Measurements from ENCODE around the gene SLC6A2. TPM values are rescaled to one million over a fixed set of nuclear protein-coding genes. Genes with fewer than 3 reads are reported as not detected.

The SLC6A2 gene
- total RNA-seq, 3 donors from 2014 or later, result 0.09 to 0.19 TPM; not detected in 1

DNA sequence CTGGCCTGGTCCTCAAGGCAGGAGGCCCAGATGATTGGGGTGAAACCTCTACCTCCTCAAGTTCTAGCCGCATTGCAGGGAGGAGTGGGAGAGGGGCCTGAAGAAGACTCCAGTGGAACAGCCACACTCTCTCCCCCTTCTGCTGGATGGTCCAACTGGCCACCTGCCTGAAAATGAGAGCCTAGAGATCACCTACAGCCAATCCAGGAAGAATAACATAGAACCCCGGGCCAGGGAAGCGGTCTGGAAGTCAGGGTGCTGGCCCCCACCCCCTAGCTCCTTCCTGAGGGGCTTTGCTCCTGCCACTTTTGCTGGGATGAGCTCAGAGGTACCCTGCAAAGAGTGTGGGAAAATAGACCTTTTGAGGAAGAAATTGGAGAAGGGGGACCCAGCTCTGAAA is 1.8 kb downstream of the SLC6A2 start:
- H3K9me3 ChIP-seq, result no peaks in the 10 kb centered on the region
- intact Hi-C loops (cut with DNase I, micrococcal nuclease), result no loop called here
- TF ChIP-seq, protein P1, sequence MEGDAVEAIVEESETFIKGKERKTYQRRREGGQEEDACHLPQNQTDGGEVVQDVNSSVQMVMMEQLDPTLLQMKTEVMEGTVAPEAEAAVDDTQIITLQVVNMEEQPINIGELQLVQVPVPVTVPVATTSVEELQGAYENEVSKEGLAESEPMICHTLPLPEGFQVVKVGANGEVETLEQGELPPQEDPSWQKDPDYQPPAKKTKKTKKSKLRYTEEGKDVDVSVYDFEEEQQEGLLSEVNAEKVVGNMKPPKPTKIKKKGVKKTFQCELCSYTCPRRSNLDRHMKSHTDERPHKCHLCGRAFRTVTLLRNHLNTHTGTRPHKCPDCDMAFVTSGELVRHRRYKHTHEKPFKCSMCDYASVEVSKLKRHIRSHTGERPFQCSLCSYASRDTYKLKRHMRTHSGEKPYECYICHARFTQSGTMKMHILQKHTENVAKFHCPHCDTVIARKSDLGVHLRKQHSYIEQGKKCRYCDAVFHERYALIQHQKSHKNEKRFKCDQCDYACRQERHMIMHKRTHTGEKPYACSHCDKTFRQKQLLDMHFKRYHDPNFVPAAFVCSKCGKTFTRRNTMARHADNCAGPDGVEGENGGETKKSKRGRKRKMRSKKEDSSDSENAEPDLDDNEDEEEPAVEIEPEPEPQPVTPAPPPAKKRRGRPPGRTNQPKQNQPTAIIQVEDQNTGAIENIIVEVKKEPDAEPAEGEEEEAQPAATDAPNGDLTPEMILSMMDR (IDR thresholded peaks at IDR 0.05), result no peak

DNA sequence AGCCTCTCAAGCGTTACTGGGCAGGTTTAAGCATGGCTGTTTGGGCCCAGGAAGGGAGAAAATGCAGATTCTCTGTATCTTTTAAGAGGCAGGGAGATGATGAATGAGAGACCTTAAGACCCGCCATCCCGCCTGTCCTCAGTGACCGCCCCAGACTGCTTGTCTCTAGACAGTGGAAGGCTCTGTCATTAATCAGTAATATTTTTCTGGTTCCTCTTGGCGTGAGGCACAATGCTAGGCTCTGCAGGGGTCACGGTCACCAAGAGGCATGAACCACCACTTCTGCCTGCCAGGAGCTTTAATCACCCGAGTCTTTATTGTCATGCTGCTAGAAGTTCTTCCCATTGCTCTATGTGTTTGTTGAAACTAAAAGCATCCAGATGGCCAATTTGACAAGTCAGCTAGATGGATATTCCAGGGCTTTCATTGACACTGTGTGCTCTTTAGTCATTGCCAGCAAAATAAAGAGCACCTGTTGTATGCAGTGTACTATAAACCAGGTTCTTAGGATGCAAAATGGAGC is 3.2 kb downstream of the SLC6A2 start:
- intact Hi-C loops (cut with DNase I, micrococcal nuclease), result no loop called here
- no peak for ATAC-seq
- DNase-seq, result no peak

More for the DNA sequence above, 1.8 kb downstream of the SLC6A2 start:
- H3K36me3 ChIP-seq (ENCODE audit: low read depth), result no peaks in the 10 kb centered on the region
- H3K4me1 ChIP-seq (ENCODE audit: low read depth), result no peaks in the 10 kb centered on the region
- ATAC-seq, result no peak
- DNase-seq, result no peak
- no peak overlapping the region for H3K4me3 ChIP-seq

DNA sequence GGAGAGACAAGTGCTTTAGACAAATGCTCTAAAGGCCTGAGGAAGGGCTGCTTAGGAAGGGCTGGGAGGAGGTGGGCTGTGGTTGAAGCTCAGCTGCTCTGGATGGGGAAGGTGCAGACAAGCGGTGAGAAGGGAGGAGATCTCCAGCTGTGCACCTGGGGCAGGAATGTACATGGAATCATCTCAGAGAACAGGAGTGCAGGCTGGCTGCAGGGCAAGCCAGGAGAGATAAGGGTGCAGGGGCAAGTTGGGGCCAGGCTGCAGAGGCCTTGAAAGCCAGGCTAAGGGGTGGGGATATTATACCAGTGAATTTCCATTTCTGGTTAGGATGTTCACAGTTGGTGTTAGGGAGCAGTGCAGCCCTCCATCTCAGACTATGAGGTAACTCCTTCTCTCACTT is 4.2 kb downstream of the SLC6A2 start:
- Histone ChIP-seq H3K9me3 (no peaks in the 10 kb centered on the region), H3K4me1 (ENCODE audit: low read depth) (no peaks in the 10 kb centered on the region), H3K36me3 (ENCODE audit: low read depth) (no peaks in the 10 kb centered on the region), H3K4me3 (no peak overlapping the region)
- ATAC-seq (no peak), DNase-seq (no peak)
- TF ChIP-seq, protein P1 (IDR thresholded peaks at IDR 0.05), result no peak
- intact Hi-C loops (cut with DNase I, micrococcal nuclease), result no loop called here

More for the DNA sequence above, 3.2 kb downstream of the SLC6A2 start:
- no peaks in the 10 kb centered on the region for H3K36me3 ChIP-seq (ENCODE audit: low read depth)
- no peaks in the 10 kb centered on the region for H3K9me3 ChIP-seq
- TF ChIP-seq, protein P1 (IDR thresholded peaks at IDR 0.05), result no peak
- H3K4me1 ChIP-seq (ENCODE audit: low read depth), result no peaks in the 10 kb centered on the region
- H3K4me3 ChIP-seq, result no peak overlapping the region

DNA sequence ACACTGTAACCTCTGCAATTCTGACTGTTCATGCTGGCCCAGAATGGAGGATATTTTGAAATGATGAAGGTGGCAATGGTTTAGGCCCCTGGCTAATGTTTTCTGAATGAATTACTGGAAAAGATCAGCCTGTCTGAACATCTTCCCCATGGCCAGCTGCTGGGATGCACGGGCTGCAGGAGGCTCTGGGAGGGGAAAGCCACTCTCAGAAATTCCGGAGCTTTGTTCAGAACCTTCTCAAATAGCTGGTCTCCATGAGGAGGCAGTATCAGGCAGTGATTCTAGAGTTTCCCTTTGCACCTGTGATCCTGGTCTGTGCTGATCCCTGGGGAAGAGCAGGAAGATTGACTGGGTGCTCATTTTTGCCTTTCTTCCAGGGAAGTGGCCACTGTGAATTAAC is 5.0 kb downstream of the SLC6A2 start:
- Histone ChIP-seq H3K4me3 (no peak overlapping the region), H3K9me3 (no peaks in the 10 kb centered on the region), H3K4me1 (ENCODE audit: low read depth) (no peaks in the 10 kb centered on the region), H3K36me3 (ENCODE audit: low read depth) (no peaks in the 10 kb centered on the region)
- TF ChIP-seq, protein P1 (IDR thresholded peaks at IDR 0.05), result no peak
- DNase-seq, result no peak
- ATAC-seq, result no peak
- intact Hi-C loops (cut with DNase I, micrococcal nuclease), result no loop called here

DNA sequence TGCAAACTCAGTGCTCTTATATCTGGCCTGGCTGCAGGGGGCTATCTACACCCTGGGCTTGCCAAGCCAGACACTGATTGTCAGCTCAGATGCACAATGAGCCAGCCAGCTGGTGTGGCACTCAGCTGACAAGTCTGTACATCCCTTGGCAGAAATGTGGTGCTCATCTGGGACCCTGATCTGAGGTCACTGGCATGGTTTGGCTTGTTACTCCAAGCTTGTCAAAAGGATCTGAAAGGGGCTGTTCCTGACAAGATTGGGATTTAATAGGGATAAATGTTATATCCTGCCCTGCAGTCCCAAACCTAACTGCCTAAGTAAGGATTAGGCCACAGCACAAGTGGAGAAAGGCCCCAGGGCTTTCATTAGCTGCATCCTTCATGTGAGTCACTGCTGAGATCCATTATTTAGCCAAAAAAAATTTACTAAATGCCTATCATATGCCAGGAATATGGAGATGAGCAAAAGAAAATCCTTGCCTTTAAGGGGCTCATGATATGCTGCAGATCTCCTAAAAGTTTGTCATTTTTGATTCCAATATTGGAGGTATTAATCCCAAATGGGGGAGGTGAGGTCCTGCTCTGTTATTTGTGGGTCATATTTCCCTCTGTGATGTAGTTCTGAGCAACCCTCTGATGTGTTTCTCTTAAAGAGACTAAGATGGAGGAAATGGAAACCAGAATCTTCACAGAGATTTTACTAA is 6.3 kb downstream of the SLC6A2 start:
- no peak overlapping the region for H3K4me3 ChIP-seq
- H3K9me3 ChIP-seq, result no peaks in the 10 kb centered on the region
- H3K36me3 ChIP-seq (ENCODE audit: low read depth), result no peaks in the 10 kb centered on the region
- intact Hi-C loops (cut with DNase I, micrococcal nuclease), result no loop called here
- no peak for DNase-seq
- TF ChIP-seq, protein P1 (IDR thresholded peaks at IDR 0.05), result no peak
- ATAC-seq, result no peak
- no peaks in the 10 kb centered on the region for H3K4me1 ChIP-seq (ENCODE audit: low read depth)
